Nephron progenitor cell (in vitro differentiated cells): ENCODE measurements around the gene SLC25A11.

ENCODE experiments used
- DNase-seq: peaks from one replicate; pipeline ENCODE4 v3.0.0; 2021
- H3K27ac Mint-ChIP-seq: 2 replicates; pipeline ENCODE4 v1.8.0; 2021; ENCODE audit warnings: mild to moderate bottlenecking, moderate library complexity, mixed read lengths
- H3K27me3 Mint-ChIP-seq: 2 replicates; pipeline ENCODE4 v1.8.0; 2021; ENCODE audit warnings: mild to moderate bottlenecking, low read depth, mixed read lengths; ENCODE audit not compliant: poor library complexity
- H3K36me3 Mint-ChIP-seq: 2 replicates; pipeline ENCODE4 v1.8.0; 2021; ENCODE audit warnings: low read depth, mixed read lengths
- H3K4me1 Mint-ChIP-seq: 2 replicates; pipeline ENCODE4 v1.8.0; 2021; ENCODE audit warnings: mixed read lengths
- H3K4me3 Mint-ChIP-seq: 2 replicates; pipeline ENCODE4 v1.8.0; 2021; ENCODE audit warnings: mild to moderate bottlenecking, moderate library complexity, mixed read lengths
- H3K9me3 Mint-ChIP-seq: 2 replicates; pipeline ENCODE4 v1.8.0; 2021; ENCODE audit warnings: mild to moderate bottlenecking, moderate library complexity, mixed read lengths
- TF ChIP-seq, protein P1 (sequence below): fragments of 200-600 bp; sonication (generic); IDR thresholded peaks from 2 replicates; pipeline ENCODE4 v1.5.0; 2021; ENCODE audit warnings: antibody characterized with exemption

SLC25A11 gene

DNA sequence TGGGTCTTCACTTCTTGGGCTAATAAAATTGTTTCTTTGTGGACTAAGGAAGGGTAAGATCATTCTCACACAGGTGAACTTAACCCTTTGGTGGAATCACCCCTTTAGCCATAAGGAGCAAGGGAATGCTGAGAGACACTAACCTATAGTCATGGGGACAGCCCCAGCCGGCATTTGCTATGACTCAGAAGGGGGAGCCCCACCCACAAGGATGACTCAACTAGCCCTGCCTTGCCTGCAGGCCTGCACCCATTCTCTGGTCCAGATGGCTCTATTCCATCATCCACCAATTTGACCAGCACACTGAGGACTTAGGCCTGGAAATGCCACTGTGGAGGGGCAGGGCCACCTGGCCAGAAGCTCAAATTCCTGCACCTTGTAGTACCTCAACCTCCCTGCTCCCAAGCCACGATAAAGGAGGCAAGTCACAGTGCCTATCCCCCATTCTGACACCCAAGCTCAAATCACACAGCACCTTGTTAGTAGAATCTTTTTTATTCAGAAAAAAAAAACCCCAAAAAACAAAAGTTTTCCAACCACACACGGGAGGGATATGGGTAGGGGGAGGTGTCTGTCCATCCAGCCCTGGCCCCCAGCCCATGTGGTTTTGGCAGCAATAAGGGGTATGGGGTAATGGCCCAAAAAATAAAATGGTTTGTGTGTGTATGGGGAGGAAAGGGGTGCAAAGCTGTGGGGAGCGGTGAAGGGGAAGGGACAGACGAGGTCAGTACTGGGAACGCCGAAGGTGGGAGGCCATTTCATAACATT lies 5.5 kb upstream of the SLC25A11 start:
- H3K36me3 Mint-ChIP-seq: peaks cover 36% of the 10 kb centered on the region
- peaks cover 43% of the 10 kb centered on the region for H3K4me1 Mint-ChIP-seq
- TF ChIP-seq, protein P1, sequence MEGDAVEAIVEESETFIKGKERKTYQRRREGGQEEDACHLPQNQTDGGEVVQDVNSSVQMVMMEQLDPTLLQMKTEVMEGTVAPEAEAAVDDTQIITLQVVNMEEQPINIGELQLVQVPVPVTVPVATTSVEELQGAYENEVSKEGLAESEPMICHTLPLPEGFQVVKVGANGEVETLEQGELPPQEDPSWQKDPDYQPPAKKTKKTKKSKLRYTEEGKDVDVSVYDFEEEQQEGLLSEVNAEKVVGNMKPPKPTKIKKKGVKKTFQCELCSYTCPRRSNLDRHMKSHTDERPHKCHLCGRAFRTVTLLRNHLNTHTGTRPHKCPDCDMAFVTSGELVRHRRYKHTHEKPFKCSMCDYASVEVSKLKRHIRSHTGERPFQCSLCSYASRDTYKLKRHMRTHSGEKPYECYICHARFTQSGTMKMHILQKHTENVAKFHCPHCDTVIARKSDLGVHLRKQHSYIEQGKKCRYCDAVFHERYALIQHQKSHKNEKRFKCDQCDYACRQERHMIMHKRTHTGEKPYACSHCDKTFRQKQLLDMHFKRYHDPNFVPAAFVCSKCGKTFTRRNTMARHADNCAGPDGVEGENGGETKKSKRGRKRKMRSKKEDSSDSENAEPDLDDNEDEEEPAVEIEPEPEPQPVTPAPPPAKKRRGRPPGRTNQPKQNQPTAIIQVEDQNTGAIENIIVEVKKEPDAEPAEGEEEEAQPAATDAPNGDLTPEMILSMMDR: no peak
- DNase-seq: no peak
- H3K4me3 Mint-ChIP-seq: peak overlapping the region; percentile 99
- no peaks in the 10 kb centered on the region for H3K27me3 Mint-ChIP-seq
- no peaks in the 10 kb centered on the region for H3K9me3 Mint-ChIP-seq
- peak overlapping the region; percentile 98 for H3K27ac Mint-ChIP-seq

DNA sequence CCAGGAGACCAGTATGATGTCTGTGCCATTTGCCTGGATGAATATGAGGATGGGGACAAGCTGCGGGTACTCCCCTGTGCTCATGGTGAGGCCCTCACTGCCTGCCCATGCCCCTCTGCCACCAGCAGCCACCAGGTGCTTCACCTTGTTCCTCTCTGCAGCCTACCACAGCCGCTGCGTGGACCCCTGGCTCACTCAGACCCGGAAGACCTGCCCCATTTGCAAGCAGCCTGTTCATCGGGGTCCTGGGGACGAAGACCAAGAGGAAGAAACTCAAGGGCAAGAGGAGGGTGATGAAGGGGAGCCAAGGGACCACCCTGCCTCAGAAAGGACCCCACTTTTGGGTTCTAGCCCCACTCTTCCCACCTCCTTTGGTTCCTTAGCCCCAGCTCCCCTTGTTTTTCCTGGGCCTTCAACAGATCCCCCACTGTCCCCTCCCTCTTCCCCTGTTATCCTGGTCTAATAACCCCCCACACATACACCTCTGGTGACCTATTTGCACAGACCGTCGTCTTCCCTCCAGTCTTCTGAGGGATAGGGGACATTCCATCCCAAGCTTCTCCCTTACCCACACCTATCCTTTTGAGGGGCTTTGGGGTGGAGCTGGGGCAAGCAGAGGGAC lies 4.8 kb upstream of the SLC25A11 start:
- Mint-ChIP-seq H3K4me3 (no peak overlapping the region), H3K27me3 (peaks cover 5% of the 10 kb centered on the region), H3K27ac (peak overlapping the region; percentile 98)

DNA sequence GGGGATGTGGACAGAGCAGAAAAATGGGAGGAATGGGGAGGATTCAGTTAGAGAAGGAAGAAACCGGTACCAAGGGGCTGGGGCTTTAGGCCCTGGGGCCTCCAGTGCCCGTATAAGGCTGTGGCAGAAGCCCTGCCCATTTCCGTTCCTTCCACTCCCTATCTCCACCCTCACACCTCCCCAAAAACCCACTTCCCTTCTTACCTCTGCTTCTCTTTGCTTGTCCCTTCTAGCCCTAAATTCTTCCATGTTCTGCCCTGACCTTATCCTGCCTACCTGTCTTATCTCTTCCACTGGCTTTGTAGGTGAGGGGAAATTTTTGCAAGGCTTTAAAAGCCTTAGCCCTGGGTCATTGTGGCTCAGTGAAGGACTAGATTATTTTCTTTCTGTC lies 4.3 kb upstream of the SLC25A11 start:
- H3K4me1 Mint-ChIP-seq: peaks cover 43% of the 10 kb centered on the region
- no peak overlapping the region for H3K4me3 Mint-ChIP-seq
- H3K27ac Mint-ChIP-seq: peak overlapping the region; percentile 98
- peaks cover 36% of the 10 kb centered on the region for H3K36me3 Mint-ChIP-seq
- H3K27me3 Mint-ChIP-seq: peaks cover 5% of the 10 kb centered on the region
- no peak for DNase-seq
- TF ChIP-seq, protein P1: no peak
- no peaks in the 10 kb centered on the region for H3K9me3 Mint-ChIP-seq

More for the DNA sequence above, 4.8 kb upstream of the SLC25A11 start:
- no peak for DNase-seq
- TF ChIP-seq, protein P1: no peak
- Mint-ChIP-seq H3K4me1 (peaks cover 41% of the 10 kb centered on the region), H3K9me3 (no peaks in the 10 kb centered on the region), H3K36me3 (peaks cover 36% of the 10 kb centered on the region)

DNA sequence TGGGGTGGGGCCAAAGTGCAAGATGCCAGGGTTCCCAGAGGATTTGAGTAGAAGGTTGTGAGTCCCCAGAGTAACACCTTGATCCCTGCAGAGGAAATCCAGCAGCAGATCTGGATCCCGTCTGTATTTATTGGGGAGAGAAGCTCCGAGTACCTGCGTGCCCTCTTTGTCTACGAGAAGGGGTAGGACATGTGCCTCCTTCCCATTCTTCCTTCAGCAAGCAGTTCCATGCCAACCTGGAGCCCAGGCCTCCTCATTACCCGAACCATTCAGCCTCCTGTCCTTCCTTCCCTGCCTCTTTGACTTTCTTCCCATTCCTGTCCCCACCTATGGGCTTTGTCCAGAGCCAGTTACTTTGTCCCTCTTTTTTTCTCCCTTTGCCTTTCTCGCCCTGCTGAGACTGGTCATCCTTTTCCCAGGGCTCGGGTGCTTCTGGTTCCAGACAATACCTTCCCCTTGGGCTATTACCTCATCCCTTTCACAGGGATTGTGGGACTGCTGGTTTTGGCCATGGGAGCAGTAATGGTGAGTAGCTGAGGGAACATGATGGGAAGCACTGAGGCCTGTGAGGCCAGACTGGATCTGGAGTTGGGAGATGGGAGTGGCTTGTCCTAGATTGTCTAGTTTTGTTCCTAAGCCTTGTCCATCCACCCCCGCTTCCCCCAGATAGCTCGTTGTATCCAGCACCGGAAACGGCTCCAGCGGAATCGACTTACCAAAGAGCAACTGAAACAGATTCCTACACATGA lies 3.1 kb upstream of the SLC25A11 start:
- TF ChIP-seq, protein P1: no peak
- Mint-ChIP-seq H3K9me3 (no peaks in the 10 kb centered on the region), H3K36me3 (peaks cover 36% of the 10 kb centered on the region), H3K4me3 (no peak overlapping the region), H3K27ac (peak overlapping the region; percentile 96), H3K4me1 (peaks cover 51% of the 10 kb centered on the region), H3K27me3 (peaks cover 5% of the 10 kb centered on the region)
- DNase-seq: no peak

DNA sequence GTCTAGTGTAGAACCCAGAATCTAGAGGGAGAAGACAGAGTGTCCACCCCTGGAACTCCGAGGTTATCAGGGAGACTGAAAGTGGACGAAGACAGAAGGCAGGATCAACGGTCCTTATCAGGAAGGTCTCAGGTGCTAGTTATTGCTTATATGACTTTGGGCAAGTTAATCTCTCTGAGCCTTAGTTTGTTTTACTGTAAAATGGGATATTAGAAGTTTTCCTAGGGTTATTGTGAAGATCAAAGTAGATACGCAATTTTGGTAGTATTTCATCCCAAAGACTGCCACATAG lies 1.4 kb upstream of the SLC25A11 start:
- no peaks in the 10 kb centered on the region for H3K9me3 Mint-ChIP-seq
- TF ChIP-seq, protein P1: no peak
- no peak for DNase-seq
- peaks cover 34% of the 10 kb centered on the region for H3K36me3 Mint-ChIP-seq
- peak overlapping the region; percentile 92 for H3K4me3 Mint-ChIP-seq
- peaks cover 5% of the 10 kb centered on the region for H3K27me3 Mint-ChIP-seq
- H3K27ac Mint-ChIP-seq: peak overlapping the region; percentile 99
- H3K4me1 Mint-ChIP-seq: peaks cover 44% of the 10 kb centered on the region
